NCI-H748 treated with DMSO at 0.1 percent for 48 hours (cell line): ENCODE data around the gene MATK.

ENCODE experiments used
- DNase-seq: peaks from one replicate; lab custom pipeline; 2025; lab: John Stamatoyannopoulos, UW

The MATK gene

GRCh38 chr19:3746371-3747056, 39.7 kb downstream of the MATK start:
- no peak for DNase-seq

- DNase-seq = no peak
These were observed 40.7 kb downstream of the MATK start for GRCh38 chr19:3745363-3746045.

- no peak for DNase-seq
These were observed 42.7 kb downstream of the MATK start for GRCh38 chr19:3743486-3743885.

- DNase-seq = no peak
These were observed 45.8 kb downstream of the MATK start for GRCh38 chr19:3740431-3740830.

GRCh38 chr19:3738477-3739220, 47.5 kb downstream of the MATK start:
- no peak for DNase-seq

- DNase-seq = no peak
These were observed 48.5 kb downstream of the MATK start for GRCh38 chr19:3737487-3738205.

GRCh38 chr19:3736106-3736724, 50.0 kb downstream of the MATK start:
- DNase-seq = no peak

GRCh38 chr19:3734310-3734600, 51.9 kb downstream of the MATK start:
- DNase-seq = no peak

- DNase-seq = no peak
These were observed 52.5 kb downstream of the MATK start for GRCh38 chr19:3733549-3734309.

GRCh38 chr19:3732108-3732507, 54.1 kb downstream of the MATK start:
- DNase-seq = no peak

- no peak for DNase-seq
These were observed 55.7 kb downstream of the MATK start for GRCh38 chr19:3730457-3730958.
